CD4-positive, alpha-beta T cell (primary cell): Measurements from ENCODE around the gene SMCR8. TPM values are rescaled to one million over a fixed set of nuclear protein-coding genes. Genes with fewer than 3 reads are reported as not detected.
"Not testable (repeated sequence)": the region's sequence is repeated elsewhere in the genome, so short reads cannot be mapped to it uniquely, and the experiment has no call there.

Experiments
- ATAC-seq: fragments of 200-7000 bp; cut with Tn5 transposase; one replicate; pipeline ENCODE4 v1.10.0; 2022; ENCODE audit warnings: mild to moderate bottlenecking; ENCODE audit not compliant: poor library complexity
- CTCF ChIA-PET: fragments of 350-600 bp; sonication (Branson Sonifier 250); formaldehyde crosslinking; loops from one replicate; lab custom pipeline; 2021; ENCODE audit warnings: antibody characterized with exemption, inconsistent platforms; lab: Charles Lee
- POLR2A ChIA-PET: fragments of 350-600 bp; sonication (Branson Sonifier 250); formaldehyde crosslinking; loops from one replicate; lab custom pipeline; 2021; ENCODE audit warnings: antibody characterized with exemption, inconsistent platforms; lab: Charles Lee
- DNase-seq, 14 experiments: peaks; one replicate each; pipeline ENCODE4 v3.0.0-alpha.2; 2013 to 2020; ENCODE audit warnings: mixed read lengths in 2 of 14
- H3K27ac ChIP-seq, 2 donors: one replicate each; pipeline versions ENCODE4 v1.5.1 to v1.7.0; 2013; ENCODE audit warnings: low read length in 2 of 2, low read depth in 1 of 2, mild to moderate bottlenecking in 1 of 2
- H3K27me3 ChIP-seq, 2 experiments: 1 replicate in 1 of 2; 2 replicates in 1 of 2; pipeline versions ENCODE4 v1.6.1 to v1.7.0; 2013; ENCODE audit warnings: low read length in 2 of 2, control low read depth in 1 of 2, mild to moderate bottlenecking in 1 of 2, moderate library complexity in 1 of 2; ENCODE audit not compliant: insufficient read depth in 2 of 2, control insufficient read depth in 1 of 2
- H3K36me3 ChIP-seq: one replicate; pipeline ENCODE4 v1.6.1; 2013; ENCODE audit warnings: low read length, control low read depth; ENCODE audit not compliant: insufficient read depth
- H3K4me1 ChIP-seq: one replicate; pipeline ENCODE4 v1.6.1; 2013; ENCODE audit warnings: low read length, control low read depth; ENCODE audit not compliant: insufficient read depth
- H3K4me3 ChIP-seq: one replicate; pipeline ENCODE4 v1.5.1; 2013; ENCODE audit warnings: mild to moderate bottlenecking, low read length, moderate library complexity
- H3K9me3 ChIP-seq, 2 experiments: 1 replicate in 1 of 2; 2 replicates in 1 of 2; pipeline versions ENCODE4 v1.6.1 to v1.7.0; 2013; ENCODE audit warnings: low read length in 2 of 2, mild to moderate bottlenecking in 2 of 2, control low read depth in 1 of 2, moderate library complexity in 1 of 2; ENCODE audit not compliant: control insufficient read depth in 1 of 2, insufficient read depth in 1 of 2
- H3K27ac Mint-ChIP-seq: one replicate; pipeline ENCODE4 v1.8.0; 2020; ENCODE audit warnings: mixed read lengths
- H3K27me3 Mint-ChIP-seq: one replicate; pipeline ENCODE4 v1.8.0; 2021; ENCODE audit warnings: mixed read lengths
- H3K36me3 Mint-ChIP-seq: one replicate; pipeline ENCODE4 v1.8.0; 2021; ENCODE audit warnings: low read depth, mixed read lengths
- H3K4me1 Mint-ChIP-seq: one replicate; pipeline ENCODE4 v1.8.0; 2021; ENCODE audit warnings: low read depth, mixed read lengths
- H3K4me3 Mint-ChIP-seq: one replicate; pipeline ENCODE4 v1.8.0; 2020; ENCODE audit warnings: mild to moderate bottlenecking, mixed read lengths
- H3K9me3 Mint-ChIP-seq: one replicate; pipeline ENCODE4 v1.8.0; 2020; ENCODE audit warnings: mixed read lengths
- CTCF ChIP-seq: fragments of 200-600 bp; IDR thresholded peaks from one replicate; pipeline ENCODE4 v1.8.0; 2022; ENCODE audit warnings: antibody characterized with exemption, mild to moderate bottlenecking
- intact Hi-C, 2 experiments: fragments of 100-400 bp; cut with DNase I in 1 of 2; cut with micrococcal nuclease in 1 of 2; formaldehyde crosslinking; loops; one replicate each; pipeline versions ENCODE4 v1.15.1 to v1.9.0; 2023 to 2025; cut with DNase I, micrococcal nuclease
- total RNA-seq, 174 experiments: library from RNA in 2 of 174; stranded (reverse) in 2 of 174; gene quantifications; one replicate each; pipeline ENCODE4 v1.2.3 and lab custom pipeline; 2021 to 2026

The SMCR8 gene
- total RNA-seq, 2 experiments from 2014 or later, result 52.2 to 54.5 TPM

- ATAC-seq, result no peak
- H3K27ac Mint-ChIP-seq, result no peak overlapping the region
Observed at GRCh38 chr17:18332909-18333489, 17.9 kb downstream of the SMCR8 start.

DNA sequence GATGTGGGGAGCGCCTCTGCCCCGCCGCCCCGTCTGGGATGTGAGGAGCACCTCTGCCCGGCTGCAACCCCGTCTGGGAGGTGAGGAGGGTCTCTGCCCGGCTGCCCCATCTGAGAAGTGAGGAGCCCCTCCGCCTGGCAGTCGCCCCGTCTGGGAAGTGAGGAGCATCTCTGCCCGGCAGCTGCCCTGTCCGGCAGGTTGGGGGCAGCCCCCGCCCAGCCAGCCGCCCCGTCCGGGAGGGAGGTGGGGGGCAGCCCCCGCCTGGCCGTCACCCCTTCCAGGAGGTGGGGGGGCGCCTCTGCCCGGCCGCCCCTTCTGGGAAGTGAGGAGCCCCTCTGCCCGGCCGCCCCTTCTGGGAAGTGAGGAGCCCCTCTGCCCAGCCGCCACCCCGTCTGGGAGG, 23.1 kb downstream of the SMCR8 start:
- ATAC-seq, H3K27ac Mint-ChIP-seq, H3K4me3 ChIP-seq, CTCF ChIA-PET, H3K9me3 ChIP-seq, H3K4me1 Mint-ChIP-seq, DNase-seq, H3K27me3 Mint-ChIP-seq, POLR2A ChIA-PET, H3K27me3 ChIP-seq, H3K4me1 ChIP-seq, H3K9me3 Mint-ChIP-seq, H3K4me3 Mint-ChIP-seq, intact Hi-C loops, H3K27ac ChIP-seq: not testable (repeated sequence)
- peaks cover 31% of the 10 kb centered on the region for H3K36me3 ChIP-seq
- peaks cover 43% of the 10 kb centered on the region for H3K36me3 Mint-ChIP-seq

More at GRCh38 chr17:18332909-18333489, 17.9 kb downstream of the SMCR8 start:
- no peaks in the 10 kb centered on the region for H3K27me3 Mint-ChIP-seq
- H3K4me3 Mint-ChIP-seq, result no peak overlapping the region
- H3K36me3 Mint-ChIP-seq, result peaks cover 46% of the 10 kb centered on the region
- H3K36me3 ChIP-seq, result peaks cover 38% of the 10 kb centered on the region
- H3K27me3 ChIP-seq, result no peaks in the 10 kb centered on the region
- no peak overlapping the region for H3K27ac ChIP-seq
- intact Hi-C loops, result no loop called here
- no peaks in the 10 kb centered on the region for H3K9me3 ChIP-seq
- ChIA-PET CTCF (no interaction called here), POLR2A (no interaction called here)
- H3K9me3 Mint-ChIP-seq, result no peaks in the 10 kb centered on the region
- no peak for DNase-seq
- no peak for TF ChIP-seq CTCF
- H3K4me1 Mint-ChIP-seq, result peaks cover 9% of the 10 kb centered on the region
- H3K4me1 ChIP-seq, result peaks cover 14% of the 10 kb centered on the region
- H3K4me3 ChIP-seq, result no peak overlapping the region

GRCh38 chr17:18339933-18340332, 24.8 kb downstream of the SMCR8 start:
- intact Hi-C loops, result no loop called here
- no peak overlapping the region for H3K4me3 ChIP-seq
- no peaks in the 10 kb centered on the region for H3K27me3 Mint-ChIP-seq
- no peak overlapping the region for H3K27ac ChIP-seq
- H3K4me1 Mint-ChIP-seq, result no peaks in the 10 kb centered on the region
- POLR2A ChIA-PET, result no interaction called here
- H3K36me3 Mint-ChIP-seq, result peaks cover 52% of the 10 kb centered on the region
- DNase-seq (no peak), ATAC-seq (no peak)
- H3K9me3 ChIP-seq, result no peaks in the 10 kb centered on the region
- TF ChIP-seq CTCF, result no peak
- no peaks in the 10 kb centered on the region for H3K9me3 Mint-ChIP-seq
- no peak overlapping the region for H3K4me3 Mint-ChIP-seq
- CTCF ChIA-PET, result no interaction called here
- no peaks in the 10 kb centered on the region for H3K27me3 ChIP-seq
- peaks cover 32% of the 10 kb centered on the region for H3K36me3 ChIP-seq
- H3K4me1 ChIP-seq, result no peaks in the 10 kb centered on the region
- no peak overlapping the region for H3K27ac Mint-ChIP-seq

DNA sequence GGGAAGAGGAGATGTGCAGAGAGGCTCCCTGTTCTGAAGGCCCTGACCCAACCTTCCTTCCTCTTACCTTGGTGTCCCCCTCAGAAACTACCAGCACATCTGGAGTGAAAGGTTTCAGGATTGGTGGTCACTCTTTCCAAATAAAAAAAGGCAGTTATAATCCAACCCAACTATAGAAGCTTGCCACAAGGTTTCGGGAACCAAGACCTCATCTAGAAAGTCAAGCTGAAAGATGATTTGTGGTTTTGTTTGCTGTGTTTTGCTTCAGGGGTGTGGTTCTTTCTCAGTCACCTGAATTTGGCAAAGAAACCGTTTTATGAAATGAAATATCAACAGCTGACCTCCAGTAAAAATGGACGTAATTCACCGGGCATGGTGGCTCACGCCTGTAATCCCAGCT, 28.9 kb downstream of the SMCR8 start:
- no peak overlapping the region for H3K27ac ChIP-seq
- ATAC-seq (no peak), DNase-seq (no peak)
- no peaks in the 10 kb centered on the region for H3K9me3 ChIP-seq
- Mint-ChIP-seq H3K27me3 (no peaks in the 10 kb centered on the region), H3K27ac (no peak overlapping the region), H3K4me1 (no peaks in the 10 kb centered on the region), H3K36me3 (peaks cover 70% of the 10 kb centered on the region), H3K4me3 (no peak overlapping the region), H3K9me3 (no peaks in the 10 kb centered on the region)
- POLR2A ChIA-PET, result no interaction called here
- no peak for TF ChIP-seq CTCF
- intact Hi-C loops, result no loop called here
- peaks cover 41% of the 10 kb centered on the region for H3K36me3 ChIP-seq
- no peak overlapping the region for H3K4me3 ChIP-seq
- no peaks in the 10 kb centered on the region for H3K4me1 ChIP-seq
- CTCF ChIA-PET, result interaction anchor here (0.7 kb wide), 1 partner anchor 12 kb away, joined by 4 read pairs; no protein-coding TSS in a partner anchor
- no peaks in the 10 kb centered on the region for H3K27me3 ChIP-seq
